Suppressor macrophage treated with lipopolysaccharide for 4 hours (primary cell): Measurements from ENCODE around the gene PIEZO1.
A peak's percentile ranks its signal among the peaks of the same experiment; 100 is the strongest.

Source experiments
- DNase-seq: peaks from one replicate; pipeline ENCODE4 v3.0.0-alpha.2; 2020

The PIEZO1 gene

GRCh38 chr16:88763502-88764053 lies 21.4 kb downstream of the PIEZO1 start:
- DNase-seq: no peak

- DNase-seq: no peak
Observed at GRCh38 chr16:88762941-88763340, 22.1 kb downstream of the PIEZO1 start.

GRCh38 chr16:88762258-88762870 lies 22.7 kb downstream of the PIEZO1 start:
- DNase-seq: no peak

GRCh38 chr16:88761830-88762229 lies 23.2 kb downstream of the PIEZO1 start:
- no peak for DNase-seq

- no peak for DNase-seq
Observed at GRCh38 chr16:88761143-88761534, 23.9 kb downstream of the PIEZO1 start.

- DNase-seq: no peak
Observed at GRCh38 chr16:88760424-88761142, 24.4 kb downstream of the PIEZO1 start.

GRCh38 chr16:88759976-88760350 lies 25.1 kb downstream of the PIEZO1 start:
- no peak for DNase-seq

GRCh38 chr16:88759245-88759975 lies 25.6 kb downstream of the PIEZO1 start:
- DNase-seq: no peak

GRCh38 chr16:88758944-88759244 lies 26.1 kb downstream of the PIEZO1 start:
- no peak for DNase-seq

- DNase-seq: no peak
Observed at GRCh38 chr16:88758227-88758943, 26.6 kb downstream of the PIEZO1 start.

GRCh38 chr16:88755745-88756443 lies 29.1 kb downstream of the PIEZO1 start:
- DNase-seq: no peak

GRCh38 chr16:88754912-88755744 lies 29.9 kb downstream of the PIEZO1 start:
- peak; percentile 26 for DNase-seq

- DNase-seq: no peak
Observed at GRCh38 chr16:88754109-88754911, 30.7 kb downstream of the PIEZO1 start.

- DNase-seq: no peak
Observed at GRCh38 chr16:88753602-88754001, 31.4 kb downstream of the PIEZO1 start.

- DNase-seq: no peak
Observed at GRCh38 chr16:88753191-88753590, 31.8 kb downstream of the PIEZO1 start.

GRCh38 chr16:88752386-88753002 lies 32.5 kb downstream of the PIEZO1 start:
- no peak for DNase-seq

- DNase-seq: no peak
Observed at GRCh38 chr16:88750854-88751253, 34.2 kb downstream of the PIEZO1 start.

GRCh38 chr16:88749358-88749757 lies 35.7 kb downstream of the PIEZO1 start:
- DNase-seq: no peak

- no peak for DNase-seq
Observed at GRCh38 chr16:88748364-88748763, 36.7 kb downstream of the PIEZO1 start.

- peak; percentile 72 for DNase-seq
Observed at GRCh38 chr16:88747588-88748301, 37.3 kb downstream of the PIEZO1 start.
